ENCODE data around the gene CHI3L2. TPM values are rescaled to one million over a fixed set of nuclear protein-coding genes. Genes with fewer than 3 reads are reported as not detected.

Gene CHI3L2
- polyA plus RNA-seq, 1 donor from 2014 or later: not detected

DNA sequence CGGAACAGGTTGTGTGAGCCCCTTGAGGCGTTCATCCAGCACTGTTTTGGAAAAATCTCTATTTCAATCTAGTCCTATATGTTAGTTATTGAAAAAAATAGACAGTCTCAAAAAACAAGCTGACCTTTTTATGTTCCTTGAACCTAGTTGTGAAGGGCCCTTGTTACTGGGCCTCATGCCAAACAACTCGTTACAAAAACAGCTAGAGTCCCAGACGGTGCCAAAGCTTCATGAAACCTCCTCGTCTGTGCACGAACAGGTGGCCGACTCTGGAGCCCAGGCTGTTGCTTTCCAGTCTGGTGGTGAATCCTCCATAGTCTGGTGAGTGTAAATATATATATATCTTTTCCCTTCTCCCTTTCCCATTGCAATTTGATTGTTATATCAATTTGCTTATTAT, 63.1 kb downstream of the CHI3L2 start, which contains the start of gene CHIA:
Gene CHIA, plus strand, starts transcription at position 222 of the 400 bp plus-strand sequence. CDS start 19,617 bp downstream, outside the sequence.
- Histone ChIP-seq H3K9me3 (ENCODE audit: low read length) (no peaks in the 10 kb centered on the region), H4K20me1 (ENCODE audit: insufficient read depth) (no peaks in the 10 kb centered on the region), H3K27me3 (ENCODE audit: insufficient read depth, low read depth, low read length) (no peaks in the 10 kb centered on the region), H3K9ac (ENCODE audit: low read length) (no peak within 1 kb of the TSS), H3K79me2 (replicated peaks; ENCODE audit: insufficient read depth, low read length) (no peaks in the 10 kb centered on the region), H2AFZ (ENCODE audit: low read depth, low read length) (no peak within 1 kb of the TSS), H3K36me3 (ENCODE audit: insufficient read depth, low read length) (no peaks in the 10 kb centered on the region), H3K4me3 (ENCODE audit: low read length) (no peak within 1 kb of the TSS), H3F3A (ENCODE audit: insufficient read depth, low read length, poor library complexity, severe bottlenecking) (no peaks in the 10 kb centered on the region), H3K4me2 (ENCODE audit: low read length) (no peak within 1 kb of the TSS), H3K27ac (ENCODE audit: low read length) (no peak within 1 kb of the TSS), H3K9me2 (ENCODE audit: insufficient read depth, low read length) (no peaks in the 10 kb centered on the region)
- TF ChIP-seq TAF1 (IDR thresholded peaks at IDR 0.05; ENCODE audit: low read depth) (no peak), CTCF (IDR thresholded peaks at IDR 0.05; ENCODE audit: poor library complexity, severe bottlenecking) (no peak), EZH2 (IDR thresholded peaks at IDR 0.05; ENCODE audit: borderline replicate concordance, insufficient read depth, low read length, poor library complexity, severe bottlenecking) (no peak), EP300 (conservative IDR thresholded peaks at IDR 0.05; ENCODE audit: poor library complexity, severe bottlenecking) (no peak), MXI1 (conservative IDR thresholded peaks at IDR 0.05; ENCODE audit: poor library complexity, severe bottlenecking) (no peak), RAD21 (conservative IDR thresholded peaks at IDR 0.05) (no peak), POLR2AphosphoS5 (IDR thresholded peaks at IDR 0.05) (no peak), SMC3 (conservative IDR thresholded peaks at IDR 0.05; ENCODE audit: poor library complexity) (no peak)
- TF ChIP-seq, protein P1, sequence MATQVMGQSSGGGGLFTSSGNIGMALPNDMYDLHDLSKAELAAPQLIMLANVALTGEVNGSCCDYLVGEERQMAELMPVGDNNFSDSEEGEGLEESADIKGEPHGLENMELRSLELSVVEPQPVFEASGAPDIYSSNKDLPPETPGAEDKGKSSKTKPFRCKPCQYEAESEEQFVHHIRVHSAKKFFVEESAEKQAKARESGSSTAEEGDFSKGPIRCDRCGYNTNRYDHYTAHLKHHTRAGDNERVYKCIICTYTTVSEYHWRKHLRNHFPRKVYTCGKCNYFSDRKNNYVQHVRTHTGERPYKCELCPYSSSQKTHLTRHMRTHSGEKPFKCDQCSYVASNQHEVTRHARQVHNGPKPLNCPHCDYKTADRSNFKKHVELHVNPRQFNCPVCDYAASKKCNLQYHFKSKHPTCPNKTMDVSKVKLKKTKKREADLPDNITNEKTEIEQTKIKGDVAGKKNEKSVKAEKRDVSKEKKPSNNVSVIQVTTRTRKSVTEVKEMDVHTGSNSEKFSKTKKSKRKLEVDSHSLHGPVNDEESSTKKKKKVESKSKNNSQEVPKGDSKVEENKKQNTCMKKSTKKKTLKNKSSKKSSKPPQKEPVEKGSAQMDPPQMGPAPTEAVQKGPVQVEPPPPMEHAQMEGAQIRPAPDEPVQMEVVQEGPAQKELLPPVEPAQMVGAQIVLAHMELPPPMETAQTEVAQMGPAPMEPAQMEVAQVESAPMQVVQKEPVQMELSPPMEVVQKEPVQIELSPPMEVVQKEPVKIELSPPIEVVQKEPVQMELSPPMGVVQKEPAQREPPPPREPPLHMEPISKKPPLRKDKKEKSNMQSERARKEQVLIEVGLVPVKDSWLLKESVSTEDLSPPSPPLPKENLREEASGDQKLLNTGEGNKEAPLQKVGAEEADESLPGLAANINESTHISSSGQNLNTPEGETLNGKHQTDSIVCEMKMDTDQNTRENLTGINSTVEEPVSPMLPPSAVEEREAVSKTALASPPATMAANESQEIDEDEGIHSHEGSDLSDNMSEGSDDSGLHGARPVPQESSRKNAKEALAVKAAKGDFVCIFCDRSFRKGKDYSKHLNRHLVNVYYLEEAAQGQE (IDR thresholded peaks at IDR 0.05; ENCODE audit: borderline replicate concordance): no peak

Small RNA genes lying within 50 kb of the gene (small RNA-seq; reads per million reads assigned to genes)
- 0 reads per million in 3 experiments for gene AL355816.1

Other genes starting within 250 kb of the CHI3L2 start
- gene DRAM2, start 87.6 kb upstream of the CHI3L2 start, polyA plus RNA-seq: 71.0 and 72.2 TPM in 2 replicates
- 49.1 and 51.6 TPM in 2 replicates for gene CEPT1, start 87.5 kb upstream of the CHI3L2 start, polyA plus RNA-seq
- not detected in 2 replicates for gene DENND2D, start 27.1 kb upstream of the CHI3L2 start, polyA plus RNA-seq
- not detected in 2 replicates for gene CHIA, start 63.1 kb downstream of the CHI3L2 start, polyA plus RNA-seq
- 7.4 and 19.9 TPM in 2 replicates for gene OVGP1, start 200.0 kb downstream of the CHI3L2 start, polyA plus RNA-seq
- 53.8 and 63.6 TPM in 2 replicates for gene WDR77, start 221.5 kb downstream of the CHI3L2 start, polyA plus RNA-seq
- 582 and 597 TPM in 2 replicates for gene ATP5PB, start 221.8 kb downstream of the CHI3L2 start, polyA plus RNA-seq
- 1.3 and 2.1 TPM in 2 replicates for gene C1orf162, start 246.3 kb downstream of the CHI3L2 start, polyA plus RNA-seq